HG02884 (cell line): ENCODE results near the gene ZNF417.
A peak's percentile ranks its signal among the peaks of the same experiment; 100 is the strongest.
"Not testable (repeated sequence)": the region's sequence is repeated elsewhere in the genome, so short reads cannot be mapped to it uniquely, and the experiment has no call there.

Experiments
- ATAC-seq: cut with Tn5 transposase; IDR thresholded peaks from one replicate; pipeline ENCODE4 v1.9.1; 2021; ENCODE audit warnings: mild to moderate bottlenecking, moderate library complexity; ENCODE audit not compliant: unreplicated experiment

ZNF417 gene

DNA sequence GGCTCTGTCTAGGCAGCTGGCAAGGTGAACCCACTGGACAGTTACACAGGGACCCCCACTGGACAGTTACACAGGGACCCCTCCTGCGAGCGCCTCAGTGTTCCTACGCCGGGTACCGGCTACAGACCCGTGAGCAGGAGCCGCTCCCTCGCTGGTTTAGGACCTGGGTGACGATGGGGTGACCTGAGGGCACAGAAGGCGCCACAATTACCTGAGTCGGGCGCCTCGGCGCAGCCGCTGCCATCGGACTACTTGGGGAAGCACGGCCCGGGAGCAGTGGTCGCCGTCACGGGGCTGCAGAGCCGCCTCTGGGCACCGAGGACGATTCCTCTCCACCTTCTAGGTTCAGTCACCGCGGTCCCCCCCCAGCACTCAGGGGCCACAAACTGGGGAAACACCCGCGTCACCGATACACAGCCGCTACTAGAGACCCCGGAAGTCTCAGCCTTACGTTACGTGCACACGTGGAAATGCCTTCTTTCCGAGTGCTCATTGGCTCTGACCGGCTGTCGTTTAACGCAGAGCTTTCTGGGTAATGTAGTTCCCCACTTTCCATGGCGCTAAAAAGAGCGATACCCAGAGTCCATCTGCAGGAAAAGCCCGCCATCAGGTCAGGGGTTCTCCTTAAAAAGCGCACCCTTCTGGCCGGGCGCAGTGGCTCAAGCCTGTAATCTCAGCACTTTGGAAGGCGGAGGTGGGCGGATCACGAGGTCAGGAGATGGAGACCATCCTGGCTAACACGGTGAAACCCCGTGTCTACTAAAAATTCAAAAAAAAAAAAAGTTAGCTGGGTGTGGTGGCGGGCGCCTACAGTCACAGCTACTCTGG, at the start of gene ZNF417:
Gene ZNF417, minus strand, starts transcription at position 425 of the 828 bp plus-strand sequence. Its CDS starts 181 bp downstream, at position 244.
- ATAC-seq, result peak; percentile 91

DNA sequence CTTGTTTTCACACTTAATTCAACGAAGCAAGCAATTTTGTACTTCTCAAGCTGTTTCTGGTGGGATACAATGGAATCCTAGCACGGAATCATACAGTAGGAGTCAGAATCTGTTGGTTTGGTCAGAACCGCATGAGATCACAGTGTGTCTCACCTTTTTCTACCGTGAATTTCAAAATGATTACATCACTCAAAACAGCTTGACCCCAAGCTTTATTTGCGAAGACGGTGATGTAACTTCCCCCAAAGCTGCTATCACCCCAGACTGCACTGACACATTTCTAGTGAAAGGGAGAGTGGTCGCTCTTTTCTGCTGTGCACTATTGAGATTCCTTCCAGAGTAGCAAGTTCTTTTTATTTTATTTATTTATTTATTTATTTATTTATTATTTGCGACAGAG, 48.4 kb upstream of the ZNF417 start:
- no peak for ATAC-seq

DNA sequence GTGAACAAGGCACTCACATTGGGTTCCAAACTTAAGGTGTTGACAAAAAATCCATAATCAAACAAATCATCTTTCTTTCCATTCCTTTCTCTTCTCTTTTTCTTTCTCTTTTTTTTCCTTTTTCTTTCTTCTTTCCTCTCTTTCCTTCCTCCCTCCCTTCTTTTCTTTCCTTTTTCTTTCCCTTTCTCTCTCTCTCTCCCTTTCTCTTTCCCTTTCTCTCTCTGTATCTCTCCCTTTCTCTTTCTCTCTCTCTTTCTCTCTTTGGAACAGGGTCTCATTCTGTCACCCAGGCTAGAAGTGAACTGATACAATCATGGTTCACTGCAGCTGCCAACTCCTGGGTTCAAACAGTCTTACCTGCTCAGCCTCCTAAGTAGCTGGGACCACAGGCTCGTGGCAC, 45.4 kb upstream of the ZNF417 start:
- ATAC-seq, result no peak

DNA sequence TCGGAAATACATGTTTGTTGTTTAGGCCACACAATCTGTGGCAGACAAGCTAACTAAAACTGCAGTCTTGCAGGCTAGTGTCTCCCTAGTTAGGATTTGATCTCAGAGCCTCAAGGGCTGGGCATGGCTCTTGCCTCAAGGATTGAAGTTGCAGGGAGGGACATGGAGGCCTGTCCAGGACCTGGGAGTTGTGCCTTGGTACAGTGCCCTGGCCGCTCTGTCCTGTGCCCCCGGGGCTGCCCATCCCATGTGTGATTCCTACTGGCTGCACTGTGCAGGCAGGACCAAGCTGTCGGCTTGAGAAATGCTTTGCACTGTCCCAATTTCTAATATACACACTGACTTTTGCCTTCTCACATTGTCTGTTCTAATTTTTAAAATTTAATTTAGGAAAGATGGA, 38.6 kb upstream of the ZNF417 start:
- no peak for ATAC-seq

DNA sequence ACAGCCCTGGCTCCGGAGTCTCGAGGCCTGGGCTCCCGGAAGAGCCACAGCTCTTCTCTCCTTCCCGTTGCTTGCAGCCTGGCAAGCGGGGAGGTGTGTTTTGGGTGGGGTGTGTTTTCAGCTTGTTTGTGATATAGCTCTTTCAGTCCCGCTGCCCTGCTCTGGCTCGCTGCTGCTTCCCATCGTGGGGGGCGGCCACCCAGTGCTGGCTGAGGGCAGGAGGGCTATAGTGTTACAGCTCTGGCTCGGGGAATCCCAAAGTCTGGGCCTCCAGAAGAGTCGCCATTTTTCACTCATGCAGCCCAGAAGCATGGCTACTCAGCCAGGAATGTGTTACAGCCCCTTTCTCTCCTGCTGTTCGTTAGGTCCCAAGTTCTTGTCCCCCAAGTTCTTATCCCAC, 33.3 kb upstream of the ZNF417 start:
- no peak for ATAC-seq

DNA sequence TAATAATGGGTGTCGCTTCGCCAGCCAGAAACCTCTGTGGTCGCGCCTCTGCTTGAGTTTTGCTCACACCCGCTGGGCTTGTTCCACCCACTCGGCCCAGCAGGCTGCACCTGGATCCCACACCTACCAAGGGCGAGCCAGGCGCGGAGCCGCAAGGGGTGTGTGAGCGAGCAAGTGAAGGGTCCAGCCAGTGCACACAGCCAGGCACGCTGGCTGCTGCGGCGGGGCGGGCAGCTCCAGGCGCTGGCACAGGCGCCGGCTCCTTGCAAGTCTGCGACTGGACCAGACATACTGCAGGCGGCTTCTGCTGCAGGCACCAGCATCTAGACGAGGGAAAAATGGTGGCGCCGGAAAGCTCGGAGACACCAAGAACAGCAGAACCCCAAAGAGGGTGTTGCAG, 32.9 kb upstream of the ZNF417 start:
- no peak for ATAC-seq

DNA sequence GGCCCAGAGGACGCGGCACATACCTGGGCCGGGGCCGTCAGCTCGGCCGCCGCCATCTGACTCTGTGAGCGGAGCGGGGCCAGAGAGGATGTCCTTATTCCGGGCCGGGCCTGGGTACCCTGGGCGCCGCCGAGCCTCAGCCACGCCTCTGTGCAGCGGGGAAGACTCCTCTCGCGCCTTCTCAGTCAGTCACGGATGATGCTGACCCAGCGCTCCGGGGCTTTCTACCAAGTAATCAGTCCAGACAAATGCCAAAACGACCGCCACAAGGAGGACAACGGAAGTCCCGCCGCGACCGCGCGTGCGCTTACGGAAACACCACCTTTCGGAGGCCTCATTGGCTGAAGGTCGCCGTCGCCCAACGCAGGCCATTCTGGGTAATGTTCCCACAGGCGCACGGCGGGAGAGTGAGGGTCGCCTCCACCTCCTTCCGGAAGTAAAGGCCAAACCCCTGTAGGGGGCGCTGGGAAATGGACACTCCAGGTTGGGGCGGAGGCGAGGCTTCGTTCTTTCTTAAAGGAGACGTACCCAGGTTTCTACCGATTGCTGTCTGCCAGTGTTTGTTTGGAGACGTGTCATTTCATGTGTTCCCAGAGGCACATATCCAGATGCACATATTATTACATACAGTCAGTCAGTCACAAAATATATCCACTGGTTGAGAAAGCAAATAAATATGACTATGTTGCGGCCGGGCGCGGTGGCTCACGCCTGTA, 31.2 kb upstream of the ZNF417 start, which contains the start of gene ZNF256:
Gene ZNF256, minus strand, starts transcription at position 288 of the 716 bp plus-strand sequence. Its CDS starts 232 bp downstream, at position 56.
- peak; percentile 90 for ATAC-seq

DNA sequence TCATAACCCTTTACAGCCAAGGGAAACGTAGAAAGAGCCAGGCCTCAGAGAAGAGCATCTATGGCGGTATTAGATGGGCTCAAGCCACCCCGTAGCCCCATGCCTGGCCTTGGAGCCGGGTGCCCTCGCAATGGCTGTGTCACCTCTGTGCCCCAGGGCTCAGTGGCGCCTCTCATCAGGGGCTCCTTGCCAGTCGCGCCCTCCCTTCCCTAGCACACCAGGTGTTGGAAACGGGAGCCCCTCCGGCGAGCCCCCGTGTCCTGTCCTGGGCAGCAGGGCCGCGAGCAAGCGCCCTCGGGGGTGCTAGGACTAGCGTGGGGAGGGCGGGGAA, 30.7 kb upstream of the ZNF417 start:
- no peak for ATAC-seq

DNA sequence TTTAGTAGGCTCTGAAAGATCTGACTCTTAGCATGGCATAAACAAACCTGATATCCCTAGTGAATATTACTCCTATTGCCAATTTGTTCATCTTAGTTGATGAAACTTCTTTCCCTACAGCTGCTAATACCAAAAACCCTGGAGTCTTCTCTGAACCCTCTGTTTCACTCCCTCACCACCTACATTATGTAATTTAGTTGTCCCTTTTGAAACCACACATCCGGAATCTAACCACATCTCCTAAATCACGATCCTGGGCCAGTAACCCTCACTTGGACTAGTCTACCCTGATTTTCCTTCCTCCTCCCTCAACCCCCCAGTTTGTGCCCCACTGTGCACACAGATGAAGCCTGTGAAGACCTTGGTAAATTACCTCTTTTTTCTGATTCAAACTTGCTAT, 29.9 kb upstream of the ZNF417 start:
- ATAC-seq, result no peak

DNA sequence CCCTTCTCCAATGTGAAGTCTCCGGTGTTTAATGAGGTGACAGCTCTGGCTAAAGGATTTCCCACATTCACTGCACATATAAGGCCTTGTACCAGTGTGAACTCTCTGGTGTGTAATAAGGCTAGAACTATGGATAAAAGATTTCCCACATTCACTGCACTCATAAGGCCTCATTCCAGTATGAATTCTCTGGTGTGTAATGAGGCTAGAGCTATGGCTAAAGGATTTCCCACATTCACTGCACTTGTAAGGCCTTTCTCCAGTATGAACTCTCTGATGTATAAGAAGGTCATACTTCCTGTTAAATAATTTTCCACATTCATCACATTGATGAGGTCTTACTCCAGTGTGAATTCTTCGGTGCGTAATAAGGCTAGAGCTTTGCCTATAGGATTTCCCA, 25.2 kb upstream of the ZNF417 start:
- no peak for ATAC-seq

DNA sequence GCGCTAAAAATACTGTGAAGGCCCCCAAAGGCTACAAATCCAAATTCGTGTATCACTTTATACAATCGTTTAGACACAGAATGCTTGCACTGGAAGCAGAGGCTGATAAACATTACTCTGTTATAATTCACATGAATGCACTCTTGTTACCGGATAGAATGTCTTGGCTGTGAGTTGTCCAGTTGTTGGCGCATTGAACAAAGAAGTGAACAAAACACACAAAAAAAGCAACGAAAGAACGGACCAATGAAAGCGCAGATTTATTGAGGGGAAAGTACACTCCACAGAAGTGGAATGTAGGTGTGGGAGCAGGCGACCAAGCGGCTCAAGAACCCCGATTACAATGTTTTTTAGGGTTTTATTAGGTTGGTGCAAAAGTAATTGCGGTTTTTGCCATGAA, 19.3 kb upstream of the ZNF417 start:
- no peak for ATAC-seq

DNA sequence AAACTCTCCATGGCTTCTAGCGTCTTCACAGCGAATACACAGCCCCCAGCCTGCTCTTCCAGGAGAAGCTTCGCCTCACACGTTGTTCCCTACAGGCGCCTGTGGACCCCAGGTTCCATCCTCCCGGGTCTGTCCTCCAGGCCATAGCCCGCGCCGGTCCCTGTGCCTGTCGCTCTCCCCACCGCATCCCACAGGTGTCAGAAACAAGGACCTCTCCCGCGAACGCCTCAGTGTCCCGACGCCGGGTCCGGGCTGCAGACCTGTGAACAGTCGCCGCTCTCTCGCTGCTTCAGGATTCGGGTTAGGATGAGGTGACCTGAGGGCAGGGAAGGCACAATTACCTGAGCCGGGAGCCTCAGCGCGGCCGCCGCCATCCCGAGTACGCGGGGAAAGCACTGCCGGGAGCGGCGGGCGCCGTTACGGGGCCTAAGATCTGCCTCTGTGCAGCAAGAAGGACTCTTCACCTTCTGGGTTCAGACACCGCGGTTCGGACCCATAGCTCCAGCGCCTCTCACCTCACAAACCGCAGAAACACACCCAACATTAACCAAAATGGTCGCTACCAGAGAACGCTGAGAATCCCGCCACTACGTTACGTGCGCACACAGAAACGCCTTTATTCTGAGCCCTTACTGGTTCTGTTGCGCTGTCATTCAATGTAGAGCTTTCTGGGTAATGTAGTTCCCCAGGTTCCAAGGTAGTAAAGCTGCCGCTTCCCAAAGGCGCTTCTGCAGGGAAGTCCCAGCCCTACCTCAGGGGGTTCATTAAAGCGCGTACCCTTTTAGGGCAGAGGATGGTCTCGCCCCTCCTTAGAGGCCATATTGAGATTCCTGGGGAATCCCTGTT, 18.7 kb upstream of the ZNF417 start, which contains the start of gene ZNF418:
Gene ZNF418, minus strand, starts transcription at position 583 of the 846 bp plus-strand sequence. CDS start 1,580 bp downstream, outside the sequence.
- no peak for ATAC-seq

DNA sequence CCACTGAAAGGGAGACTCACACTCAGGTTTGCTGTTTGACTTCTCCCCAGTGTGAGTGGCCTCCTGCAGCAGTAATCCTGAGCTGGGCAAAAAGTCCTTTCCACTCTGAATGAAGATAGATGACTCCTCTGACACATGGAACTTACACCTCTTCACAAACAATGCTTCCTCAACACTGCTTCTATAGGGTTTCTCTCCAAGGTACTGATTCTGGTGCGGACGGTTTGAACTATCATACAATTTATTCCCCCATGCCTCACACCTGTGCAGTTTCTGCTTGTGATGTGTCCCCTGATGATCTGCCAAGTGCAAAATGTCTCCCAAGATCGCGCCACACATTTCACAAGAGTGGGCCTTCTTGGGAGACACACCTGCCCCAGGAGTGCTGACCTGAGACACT, 11.2 kb upstream of the ZNF417 start:
- ATAC-seq, result no peak

DNA sequence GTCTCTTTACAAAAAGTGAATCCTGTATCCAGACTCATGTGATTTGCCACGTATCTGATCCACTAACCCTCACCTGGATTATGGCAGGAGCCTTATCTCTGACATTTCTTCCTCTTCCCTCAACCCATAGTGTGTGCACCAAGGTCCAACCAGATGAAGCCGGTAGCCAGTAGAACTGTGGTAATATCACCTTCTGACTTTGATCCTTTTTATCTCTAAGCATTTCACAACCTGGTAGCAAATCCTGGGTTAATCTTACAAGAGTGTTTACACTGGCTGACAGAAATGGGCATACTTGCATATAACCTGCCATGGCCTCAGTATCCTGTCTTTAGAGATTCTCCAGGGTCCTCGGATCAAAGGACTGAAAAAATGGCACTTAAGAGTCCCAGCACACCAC, 1.9 kb downstream of the ZNF417 start:
- ATAC-seq, result no peak

DNA sequence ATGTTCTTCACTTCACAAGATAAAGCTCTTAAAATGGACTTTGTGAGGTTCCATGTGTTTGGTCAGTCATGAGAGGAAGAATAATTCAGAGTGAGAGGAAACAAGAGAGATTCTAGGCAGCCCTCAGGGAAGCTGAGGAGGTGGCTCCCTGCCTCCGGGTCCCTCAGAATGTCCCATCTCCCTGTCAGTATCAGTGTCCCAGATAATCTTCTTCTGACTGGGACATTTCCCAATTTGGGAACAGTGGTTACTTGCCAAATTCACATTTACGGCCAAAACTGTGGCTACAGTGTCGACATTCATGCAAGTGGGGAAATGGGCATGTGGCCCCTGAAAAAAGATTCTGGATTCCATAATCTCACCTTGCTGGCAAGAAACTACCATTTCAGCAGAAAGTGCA, 9.0 kb downstream of the ZNF417 start:
- ATAC-seq, result no peak

DNA sequence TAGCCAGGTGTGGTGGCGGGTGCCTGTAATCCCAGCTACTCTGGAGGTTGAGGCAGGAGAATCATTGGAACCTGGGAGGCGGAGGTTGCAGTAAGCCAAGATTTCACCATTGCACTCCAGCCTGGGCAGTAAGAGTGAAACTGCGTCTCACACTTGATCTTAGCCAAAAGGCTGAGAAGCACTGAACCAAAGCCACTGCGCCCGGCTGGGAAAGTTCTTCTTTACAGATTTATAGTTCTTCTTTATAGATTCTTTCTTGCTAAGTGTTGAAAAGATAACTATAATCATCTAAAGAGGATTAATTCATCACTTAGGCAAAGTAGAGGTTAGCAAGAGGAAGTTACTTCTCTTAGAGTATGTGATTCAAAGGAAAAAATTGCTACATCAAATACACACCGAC, 11.1 kb downstream of the ZNF417 start:
- no peak for ATAC-seq

DNA sequence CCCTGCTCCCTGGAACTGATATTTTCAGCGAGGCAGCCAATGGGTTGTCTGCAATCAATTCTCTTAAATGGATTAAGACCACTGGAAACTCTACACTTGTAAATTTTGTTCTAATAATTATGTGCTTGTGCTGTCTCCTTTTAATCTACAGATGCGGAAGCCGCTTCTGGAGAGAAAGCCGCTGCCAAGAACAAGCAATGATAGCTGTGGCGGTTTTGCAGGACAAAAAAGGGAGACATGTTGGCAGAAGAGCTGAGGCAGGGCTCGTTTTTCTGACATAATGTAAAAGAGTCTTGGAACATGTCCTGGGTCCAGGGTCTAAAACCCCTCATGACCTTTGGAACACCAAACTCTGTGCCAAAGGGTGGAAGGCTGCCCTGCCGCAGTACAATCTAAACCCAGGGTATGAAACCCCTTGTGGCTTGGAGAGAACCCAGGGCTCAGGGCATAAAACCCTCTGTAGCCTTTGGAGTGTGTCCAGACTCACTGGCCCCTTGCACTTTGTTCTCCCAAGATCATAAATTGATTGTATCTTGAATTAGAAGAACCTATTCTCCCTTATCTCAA, 12.7 kb downstream of the ZNF417 start:
- no peak for ATAC-seq

DNA sequence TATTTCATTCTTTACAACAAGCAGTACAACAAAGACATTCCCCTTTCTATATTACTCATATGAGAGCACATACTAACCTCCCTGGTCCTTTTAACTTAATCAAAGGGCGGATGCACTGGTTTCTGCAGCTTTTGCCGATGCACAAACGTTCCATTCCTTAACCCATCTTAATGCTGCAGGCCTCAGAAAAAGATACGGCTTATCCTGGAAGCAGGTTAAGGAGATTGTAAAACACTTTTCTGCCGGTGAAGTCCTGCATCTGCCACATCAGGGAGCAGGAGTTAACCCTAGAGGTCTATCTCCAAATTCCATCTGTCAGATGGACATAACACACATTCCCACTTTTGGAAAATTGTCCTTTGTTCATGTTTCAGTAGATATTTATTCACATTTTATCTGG, 16.1 kb downstream of the ZNF417 start:
- ATAC-seq, result no peak

DNA sequence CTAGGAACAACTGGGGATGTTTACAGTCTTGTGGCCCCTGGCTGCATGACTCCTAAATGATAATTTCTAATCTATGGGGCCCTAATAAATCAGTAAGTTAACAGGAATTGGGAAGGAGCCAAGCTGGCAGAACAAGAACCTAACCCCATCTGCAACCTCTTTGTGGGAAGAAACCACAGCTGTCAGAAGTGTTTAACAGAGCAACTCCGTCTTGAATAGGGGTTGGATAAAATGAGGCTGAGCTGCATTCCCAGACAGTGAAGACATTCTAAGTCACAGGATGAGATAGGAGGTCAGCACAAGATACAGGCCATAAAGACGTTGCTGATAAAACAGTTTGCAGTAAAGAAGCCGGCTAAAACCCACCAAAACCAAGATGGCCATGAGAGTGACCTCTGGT, 25.7 kb downstream of the ZNF417 start:
- ATAC-seq, result not testable (repeated sequence)

DNA sequence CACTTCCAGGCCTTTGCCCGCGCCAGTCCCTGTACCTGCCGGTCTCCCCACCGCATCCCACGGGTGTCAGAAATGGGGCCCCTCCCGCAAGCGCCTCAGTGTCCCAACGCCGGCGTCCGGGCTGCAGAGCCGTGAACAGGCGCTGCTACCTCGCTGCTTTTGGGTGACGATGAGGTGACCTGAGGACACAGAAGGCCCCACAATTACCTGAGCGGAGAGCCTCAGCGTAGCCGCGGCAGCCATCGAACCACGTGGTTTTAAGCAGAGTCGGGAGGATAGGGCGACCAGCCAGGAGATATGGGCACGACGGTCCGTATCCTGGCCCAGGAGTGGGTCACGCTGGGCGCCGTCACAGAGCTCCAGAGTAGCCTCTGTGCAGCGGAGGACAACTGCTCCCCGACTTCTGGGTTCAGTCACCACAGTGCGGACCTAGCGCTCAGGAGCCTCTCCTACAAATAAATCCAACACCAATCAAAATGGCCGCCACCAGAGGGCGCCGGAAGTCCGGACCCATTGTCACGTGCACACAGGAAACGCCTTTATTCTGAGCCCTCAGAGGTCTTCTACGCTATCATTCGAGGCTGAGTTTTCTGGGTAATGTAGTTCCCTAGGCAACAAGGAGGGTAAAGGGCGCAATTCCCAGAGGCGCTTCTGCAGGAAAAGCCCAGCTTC, 27.7 kb downstream of the ZNF417 start, which contains the start of gene ZNF814:
Gene ZNF814, minus strand, starts transcription at position 478 of the 672 bp plus-strand sequence. Its CDS starts 235 bp downstream, at position 243.
- ATAC-seq, result peak; percentile 72
